DOHH2 (cell line): ENCODE measurements around the gene TMEM214.

ENCODE experiments used
- H3F3A ChIP-seq: fragments of 200-600 bp; sonication (generic), shearing (Covaris generic); 2 replicates; pipeline ENCODE4 v1.6.0; 2016; ENCODE audit warnings: antibody characterized with exemption, mild to moderate bottlenecking; ENCODE audit not compliant: control insufficient read depth, insufficient read depth
- H3K27ac ChIP-seq: fragments of 200-600 bp; sonication (generic); 2 replicates; pipeline ENCODE4 v1.5.1; 2014; ENCODE audit warnings: low read depth, mild to moderate bottlenecking, low read length, moderate library complexity
- H3K27me3 ChIP-seq: fragments of 200-600 bp; sonication (generic); 2 replicates; pipeline ENCODE4 v1.6.1; 2014; ENCODE audit warnings: mild to moderate bottlenecking, low read length, mixed read lengths; ENCODE audit not compliant: control insufficient read depth
- H3K36me3 ChIP-seq: fragments of 200-600 bp; sonication (generic); 2 replicates; pipeline ENCODE4 v1.6.1; 2014; ENCODE audit warnings: mild to moderate bottlenecking, low read length, moderate library complexity, mixed read lengths; ENCODE audit not compliant: control insufficient read depth
- H3K4me1 ChIP-seq: fragments of 200-600 bp; sonication (generic); 2 replicates; pipeline ENCODE4 v1.6.1; 2014; ENCODE audit warnings: mild to moderate bottlenecking, low read length, mixed read lengths; ENCODE audit not compliant: control insufficient read depth
- H3K4me2 ChIP-seq: fragments of 200-600 bp; sonication (generic); 2 replicates; pipeline ENCODE4 v1.6.0; 2014; ENCODE audit warnings: mild to moderate bottlenecking, low read length, moderate library complexity
- H3K4me3 ChIP-seq: fragments of 200-600 bp; sonication (generic); 2 replicates; pipeline ENCODE4 v1.5.1; 2014; ENCODE audit warnings: mild to moderate bottlenecking, low read length, mixed read lengths
- H3K79me2 ChIP-seq: fragments of 200-600 bp; sonication (generic); 2 replicates; pipeline ENCODE4 v1.6.1; 2014; ENCODE audit warnings: mild to moderate bottlenecking, low read length, mixed read lengths; ENCODE audit not compliant: control insufficient read depth
- H3K9me2 ChIP-seq: fragments of 200-600 bp; sonication (generic); replicated peaks from 2 replicates; pipeline ENCODE4 v1.6.1; 2014; ENCODE audit warnings: mild to moderate bottlenecking, low read length, mixed read lengths; ENCODE audit not compliant: control insufficient read depth
- H3K9me3 ChIP-seq: fragments of 200-600 bp; sonication (generic); 2 replicates; pipeline ENCODE4 v1.6.1; 2014; ENCODE audit warnings: antibody characterized with exemption, low read length, mixed read lengths; ENCODE audit not compliant: control insufficient read depth, insufficient read depth
- H4K20me1 ChIP-seq: fragments of 200-600 bp; sonication (generic); 2 replicates; pipeline ENCODE4 v1.6.0; 2014; ENCODE audit warnings: low read depth, mild to moderate bottlenecking, antibody characterized with exemption, low read length, moderate library complexity; ENCODE audit not compliant: control insufficient read depth, insufficient read depth
- EZH2phosphoT487 ChIP-seq: fragments of 200-600 bp; sonication (generic); IDR thresholded peaks from 2 replicates; pipeline ENCODE4 v1.6.1; 2017; ENCODE audit warnings: borderline replicate concordance, mild to moderate bottlenecking, antibody characterized with exemption, low read length, moderate library complexity, mixed read lengths
- TF ChIP-seq, protein P1 (sequence below): fragments of 200-600 bp; sonication (generic); IDR thresholded peaks from one replicate; pipeline ENCODE4 v1.5.1; 2014; ENCODE audit warnings: antibody characterized with exemption, mild to moderate bottlenecking, low read depth, low read length; ENCODE audit not compliant: poor library complexity, severe bottlenecking

The TMEM214 gene

DNA sequence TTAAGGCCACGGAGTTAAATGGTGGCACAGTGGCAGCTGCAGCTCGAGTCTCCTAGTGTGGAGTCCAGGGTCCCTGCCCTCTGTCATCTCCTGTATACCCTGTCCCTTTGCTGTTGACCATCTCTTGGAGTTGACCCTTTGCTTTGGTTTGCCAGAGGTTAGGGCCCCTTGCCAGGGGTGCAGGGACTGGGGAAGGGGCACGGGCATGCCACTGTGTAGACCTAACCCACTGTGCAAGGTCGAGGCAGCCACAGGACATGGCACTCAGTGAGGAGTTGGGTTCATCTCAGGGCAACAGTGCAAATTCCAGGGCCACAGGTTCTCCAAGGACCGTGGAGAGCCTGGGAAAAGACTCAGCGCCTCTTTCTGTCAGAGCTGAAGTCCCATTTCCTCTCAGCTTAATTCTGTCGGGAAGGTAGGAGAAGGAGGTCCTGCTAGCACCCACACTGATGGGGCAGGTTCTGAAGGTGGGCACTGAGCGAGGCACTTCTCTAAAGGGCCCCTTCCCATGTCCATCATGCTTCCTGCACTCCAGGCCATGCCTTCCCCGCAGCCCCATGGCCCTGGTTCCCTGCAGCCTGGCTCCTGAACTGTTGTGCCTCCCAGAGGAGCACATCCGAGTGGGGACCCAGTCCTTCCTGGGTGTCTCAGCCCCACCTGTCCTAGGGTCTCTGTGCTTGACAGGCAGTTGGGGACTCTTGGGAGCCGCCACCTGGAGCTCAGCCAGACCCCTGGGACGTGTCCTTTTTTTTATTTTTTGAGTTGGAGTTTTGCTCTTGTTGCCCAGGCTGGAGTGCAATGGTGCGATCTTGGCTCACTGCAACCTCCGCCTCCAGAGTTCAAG lies 56.6 kb downstream of the TMEM214 start:
- Histone ChIP-seq H3F3A (no peaks in the 10 kb centered on the region), H3K4me2 (no peak overlapping the region), H3K4me1 (peaks cover 23% of the 10 kb centered on the region)

More for the DNA sequence above, 56.6 kb downstream of the TMEM214 start:
- no peaks in the 10 kb centered on the region for H3K27me3 ChIP-seq
- H3K36me3 ChIP-seq: no peaks in the 10 kb centered on the region
- H3K9me2 ChIP-seq: no peaks in the 10 kb centered on the region
- H3K4me3 ChIP-seq: no peak overlapping the region
- no peak overlapping the region for H3K27ac ChIP-seq
- H4K20me1 ChIP-seq: no peaks in the 10 kb centered on the region
- H3K9me3 ChIP-seq: no peaks in the 10 kb centered on the region
- TF ChIP-seq, protein P1, sequence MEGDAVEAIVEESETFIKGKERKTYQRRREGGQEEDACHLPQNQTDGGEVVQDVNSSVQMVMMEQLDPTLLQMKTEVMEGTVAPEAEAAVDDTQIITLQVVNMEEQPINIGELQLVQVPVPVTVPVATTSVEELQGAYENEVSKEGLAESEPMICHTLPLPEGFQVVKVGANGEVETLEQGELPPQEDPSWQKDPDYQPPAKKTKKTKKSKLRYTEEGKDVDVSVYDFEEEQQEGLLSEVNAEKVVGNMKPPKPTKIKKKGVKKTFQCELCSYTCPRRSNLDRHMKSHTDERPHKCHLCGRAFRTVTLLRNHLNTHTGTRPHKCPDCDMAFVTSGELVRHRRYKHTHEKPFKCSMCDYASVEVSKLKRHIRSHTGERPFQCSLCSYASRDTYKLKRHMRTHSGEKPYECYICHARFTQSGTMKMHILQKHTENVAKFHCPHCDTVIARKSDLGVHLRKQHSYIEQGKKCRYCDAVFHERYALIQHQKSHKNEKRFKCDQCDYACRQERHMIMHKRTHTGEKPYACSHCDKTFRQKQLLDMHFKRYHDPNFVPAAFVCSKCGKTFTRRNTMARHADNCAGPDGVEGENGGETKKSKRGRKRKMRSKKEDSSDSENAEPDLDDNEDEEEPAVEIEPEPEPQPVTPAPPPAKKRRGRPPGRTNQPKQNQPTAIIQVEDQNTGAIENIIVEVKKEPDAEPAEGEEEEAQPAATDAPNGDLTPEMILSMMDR: no peak
- no peak for TF ChIP-seq EZH2phosphoT487
- no peaks in the 10 kb centered on the region for H3K79me2 ChIP-seq
